HepG2 (cell line): Measurements from ENCODE around the gene CDC42EP3. TPM values are rescaled to one million over a fixed set of nuclear protein-coding genes. Genes with fewer than 3 reads are reported as not detected.

Experiments
- AKAP8 ChIP-seq: sonication (generic); formaldehyde crosslinking; IDR thresholded peaks from 2 replicates; pipeline ENCODE4 v1.5.1; 2020; ENCODE audit warnings: mild to moderate bottlenecking, missing genetic modification reagents
- CCDC6 ChIP-seq: sonication (generic); formaldehyde crosslinking; IDR thresholded peaks from 2 replicates; pipeline ENCODE4 v1.8.1; 2022; ENCODE audit warnings: mild to moderate bottlenecking, missing genetic modification reagents, moderate library complexity
- DPF2 ChIP-seq: sonication (generic); formaldehyde crosslinking; IDR thresholded peaks from 2 replicates; pipeline ENCODE4 v1.4.0; 2020; ENCODE audit warnings: mild to moderate bottlenecking, low read depth, missing genetic modification reagents, borderline replicate concordance
- GATA4 ChIP-seq: sonication (generic); IDR thresholded peaks from 2 replicates; pipeline ENCODE4 v1.6.1; 2016; ENCODE audit warnings: antibody characterized with exemption, low read depth, borderline replicate concordance
- ZNF7 ChIP-seq: IDR thresholded peaks from 2 replicates; pipeline ENCODE4 v1.6.1; 2016; ENCODE audit warnings: missing biosample characterization, missing genetic modification reagents
- ZNF780A ChIP-seq: sonication (generic); formaldehyde crosslinking; IDR thresholded peaks from 2 replicates; pipeline ENCODE4 v1.8.0; 2022; ENCODE audit warnings: mild to moderate bottlenecking, missing genetic modification reagents, moderate library complexity
- polyA plus RNA-seq, 8 experiments: library from polyadenylated mRNA; depleted of rRNA in 3 of 8; stranded (reverse) in 7 of 8; unstranded in 1 of 8; fragments of >200 nt; fragmentation: Illumina TruSeq in 4 of 8; extraction: Trizol in 4 of 8; gene quantifications; 2 replicates each; pipeline versions ENCODE4 v1.2.1 to v1.2.3, GENCODE V29; 2011 to 2016; ENCODE audit warnings: low read depth in 4 of 8, missing spikeins in 1 of 8, mixed read lengths in 1 of 8; ENCODE audit not compliant: insufficient read depth in 1 of 8
- total RNA-seq, 5 experiments: library from RNA; depleted of rRNA; stranded (reverse); fragments of >200 nt; fragmentation: Illumina TruSeq; extraction: Trizol; gene quantifications; 2 replicates each; pipeline ENCODE4 v1.2.3, GENCODE V29; 2016; ENCODE audit warnings: low read depth in 1 of 5
- TF ChIP-seq, protein P1 (sequence below): sonication (generic); formaldehyde crosslinking; IDR thresholded peaks from 2 replicates; pipeline ENCODE4 v1.4.0; 2020; ENCODE audit warnings: missing genetic modification reagents, borderline replicate concordance
- TF ChIP-seq, protein P2 (sequence below): sonication (generic); formaldehyde crosslinking; conservative IDR thresholded peaks from 2 replicates; pipeline ENCODE4 v1.4.0; 2020; ENCODE audit warnings: missing genetic modification reagents

Gene CDC42EP3
- total and polyA plus RNA-seq, 2 of the 13 experiments (the other 11 are each of a cell fraction or from before 2014, with no cell fraction given), result 0.01 TPM; not detected in 1

DNA sequence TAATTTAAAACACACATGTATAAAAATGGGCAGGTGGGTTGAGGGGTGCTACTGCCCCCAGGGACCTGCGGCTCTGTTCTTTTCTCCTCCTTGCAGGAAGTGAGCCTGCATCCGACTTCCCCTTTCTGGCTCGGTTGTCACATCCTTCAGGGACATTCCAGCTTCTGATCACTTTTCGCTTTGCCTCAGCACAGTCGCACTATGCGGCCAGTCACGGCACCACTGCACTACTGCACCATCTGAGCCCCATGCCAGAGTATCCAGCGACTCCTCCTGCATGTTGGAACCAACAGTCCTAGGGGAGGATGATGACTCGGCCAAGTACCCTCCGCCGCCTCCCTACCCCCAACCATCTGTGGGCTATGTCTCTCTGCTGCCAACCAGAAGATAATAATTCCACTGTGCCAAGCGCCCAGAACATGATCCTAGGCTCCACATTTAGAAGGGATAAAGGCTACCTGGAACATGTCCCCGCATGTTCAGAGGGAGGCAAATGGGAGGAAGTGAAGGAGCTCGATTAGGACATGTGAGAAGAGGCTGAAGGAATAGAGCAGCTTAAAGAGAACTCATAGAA, 17.6 kb downstream of the CDC42EP3 start (continued):
- TF ChIP-seq, protein P1, sequence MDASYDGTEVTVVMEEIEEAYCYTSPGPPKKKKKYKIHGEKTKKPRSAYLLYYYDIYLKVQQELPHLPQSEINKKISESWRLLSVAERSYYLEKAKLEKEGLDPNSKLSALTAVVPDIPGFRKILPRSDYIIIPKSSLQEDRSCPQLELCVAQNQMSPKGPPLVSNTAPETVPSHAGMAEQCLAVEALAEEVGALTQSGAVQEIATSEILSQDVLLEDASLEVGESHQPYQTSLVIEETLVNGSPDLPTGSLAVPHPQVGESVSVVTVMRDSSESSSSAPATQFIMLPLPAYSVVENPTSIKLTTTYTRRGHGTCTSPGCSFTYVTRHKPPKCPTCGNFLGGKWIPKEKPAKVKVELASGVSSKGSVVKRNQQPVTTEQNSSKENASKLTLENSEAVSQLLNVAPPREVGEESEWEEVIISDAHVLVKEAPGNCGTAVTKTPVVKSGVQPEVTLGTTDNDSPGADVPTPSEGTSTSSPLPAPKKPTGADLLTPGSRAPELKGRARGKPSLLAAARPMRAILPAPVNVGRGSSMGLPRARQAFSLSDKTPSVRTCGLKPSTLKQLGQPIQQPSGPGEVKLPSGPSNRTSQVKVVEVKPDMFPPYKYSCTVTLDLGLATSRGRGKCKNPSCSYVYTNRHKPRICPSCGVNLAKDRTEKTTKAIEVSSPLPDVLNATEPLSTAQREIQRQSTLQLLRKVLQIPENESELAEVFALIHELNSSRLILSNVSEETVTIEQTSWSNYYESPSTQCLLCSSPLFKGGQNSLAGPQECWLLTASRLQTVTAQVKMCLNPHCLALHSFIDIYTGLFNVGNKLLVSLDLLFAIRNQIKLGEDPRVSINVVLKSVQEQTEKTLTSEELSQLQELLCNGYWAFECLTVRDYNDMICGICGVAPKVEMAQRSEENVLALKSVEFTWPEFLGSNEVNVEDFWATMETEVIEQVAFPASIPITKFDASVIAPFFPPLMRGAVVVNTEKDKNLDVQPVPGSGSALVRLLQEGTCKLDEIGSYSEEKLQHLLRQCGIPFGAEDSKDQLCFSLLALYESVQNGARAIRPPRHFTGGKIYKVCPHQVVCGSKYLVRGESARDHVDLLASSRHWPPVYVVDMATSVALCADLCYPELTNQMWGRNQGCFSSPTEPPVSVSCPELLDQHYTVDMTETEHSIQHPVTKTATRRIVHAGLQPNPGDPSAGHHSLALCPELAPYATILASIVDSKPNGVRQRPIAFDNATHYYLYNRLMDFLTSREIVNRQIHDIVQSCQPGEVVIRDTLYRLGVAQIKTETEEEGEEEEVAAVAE, result no peak
- TF ChIP-seq, protein P2, sequence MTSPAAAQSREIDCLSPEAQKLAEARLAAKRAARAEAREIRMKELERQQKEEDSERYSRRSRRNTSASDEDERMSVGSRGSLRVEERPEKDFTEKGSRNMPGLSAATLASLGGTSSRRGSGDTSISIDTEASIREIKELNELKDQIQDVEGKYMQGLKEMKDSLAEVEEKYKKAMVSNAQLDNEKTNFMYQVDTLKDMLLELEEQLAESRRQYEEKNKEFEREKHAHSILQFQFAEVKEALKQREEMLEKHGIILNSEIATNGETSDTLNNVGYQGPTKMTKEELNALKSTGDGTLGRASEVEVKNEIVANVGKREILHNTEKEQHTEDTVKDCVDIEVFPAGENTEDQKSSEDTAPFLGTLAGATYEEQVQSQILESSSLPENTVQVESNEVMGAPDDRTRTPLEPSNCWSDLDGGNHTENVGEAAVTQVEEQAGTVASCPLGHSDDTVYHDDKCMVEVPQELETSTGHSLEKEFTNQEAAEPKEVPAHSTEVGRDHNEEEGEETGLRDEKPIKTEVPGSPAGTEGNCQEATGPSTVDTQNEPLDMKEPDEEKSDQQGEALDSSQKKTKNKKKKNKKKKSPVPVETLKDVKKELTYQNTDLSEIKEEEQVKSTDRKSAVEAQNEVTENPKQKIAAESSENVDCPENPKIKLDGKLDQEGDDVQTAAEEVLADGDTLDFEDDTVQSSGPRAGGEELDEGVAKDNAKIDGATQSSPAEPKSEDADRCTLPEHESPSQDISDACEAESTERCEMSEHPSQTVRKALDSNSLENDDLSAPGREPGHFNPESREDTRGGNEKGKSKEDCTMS (CRISPR knock-in tag), result no peak
- TF ChIP-seq GATA4 (no peak), ZNF780A (CRISPR knock-in tag) (no peak), CCDC6 (CRISPR knock-in tag) (no peak), ZNF7 (CRISPR knock-in tag) (no peak), DPF2 (CRISPR knock-in tag) (no peak), AKAP8 (CRISPR knock-in tag) (no peak)
